Left lung (tissue), 10 donors: ENCODE measurements around the gene RSPH6A. TPM values are rescaled to one million over a fixed set of nuclear protein-coding genes. Genes with fewer than 3 reads are reported as not detected.

Experiments used
- ATAC-seq: fragments of 200-7000 bp; cut with Tn5 transposase; one replicate; pipeline ENCODE4 v1.9.1; 2020; ENCODE audit warnings: moderate library complexity
- DNase-seq, 4 donors: peaks; one replicate each; pipeline ENCODE4 v3.0.0-alpha.2; 2013 to 2020
- H3K27ac ChIP-seq, 2 donors: fragments of 200-600 bp; sonication (generic) in 1 of 2; one replicate each; pipeline versions ENCODE4 v1.5.0 to v1.8.0; 2020 to 2021
- H3K27me3 ChIP-seq, 2 donors: fragments of 200-600 bp; sonication (generic) in 1 of 2; one replicate each; pipeline versions ENCODE4 v1.5.0 to v1.8.0; 2020 to 2021
- H3K36me3 ChIP-seq, 2 donors: fragments of 200-600 bp; sonication (generic) in 1 of 2; one replicate each; pipeline versions ENCODE4 v1.5.0 to v1.8.0; 2020 to 2021
- H3K4me1 ChIP-seq, 2 donors: fragments of 200-600 bp; one replicate each; pipeline ENCODE4 v1.8.0; 2021
- H3K4me3 ChIP-seq, 2 donors: fragments of 200-600 bp; sonication (generic) in 1 of 2; one replicate each; pipeline versions ENCODE4 v1.5.0 to v1.8.0; 2020 to 2021; ENCODE audit warnings: mild to moderate bottlenecking in 1 of 2
- H3K9me3 ChIP-seq, 2 donors: fragments of 200-600 bp; sonication (generic) in 1 of 2; one replicate each; pipeline versions ENCODE4 v1.5.0 to v1.8.0; 2020 to 2021
- CTCF ChIP-seq, 2 donors: fragments of 200-600 bp; sonication (generic) in 1 of 2; IDR thresholded peaks; one replicate each; pipeline versions ENCODE4 v1.5.0 to v1.8.0; 2021; ENCODE audit warnings: antibody characterized with exemption in 2 of 2
- intact Hi-C, 2 donors: fragments of 100-400 bp; cut with DNase I; formaldehyde crosslinking; loops; one replicate each; pipeline versions ENCODE4 v1.11.2 to v1.14.2; 2022
- polyA plus RNA-seq, 6 donors: library from polyadenylated mRNA; unstranded; fragments of 120-200 nt; gene quantifications; one replicate each; pipeline ENCODE4 v1.2.1, GENCODE V29; 2013; ENCODE audit not compliant: insufficient read length in 6 of 6
- total RNA-seq, 2 donors: library from RNA; stranded (reverse); fragmentation: NEBNext Ultra II Directional; extraction: Animal tissue kit (Norgen Biotek cat#: 25700); gene quantifications; one replicate each; pipeline ENCODE4 v1.2.1, GENCODE V29; 2021
- donor health status: DM: no; HTN: yes; CAD: no.
- donor health status: DM: no; HTN: no; CAD: no.

RSPH6A gene
- total and polyA plus RNA-seq, 8 donors = 0.09 to 0.13 TPM; not detected in 6

- Histone ChIP-seq H3K4me1 (no peaks in the 10 kb centered on the region), H3K4me3 (no peak overlapping the region), H3K36me3 (peaks cover 3 to 100% of the 10 kb centered on the region in 2 donors), H3K27ac (no peak overlapping the region), H3K9me3 (no peaks in the 10 kb centered on the region), H3K27me3 (no peaks in the 10 kb centered on the region)
- TF ChIP-seq CTCF (IDR thresholded peaks at IDR 0.05) = no peak
- ATAC-seq (peak; percentile 93), DNase-seq (peak in 1 of 4 donors; percentile 72)
- intact Hi-C loops = no loop called here
These were observed 19.9 kb upstream of the RSPH6A start for GRCh38 chr19:45834970-45835369.

GRCh38 chr19:45828945-45829344, 13.8 kb upstream of the RSPH6A start:
- ATAC-seq (no peak), DNase-seq (no peak)
- intact Hi-C loops = no loop called here
- no peaks in the 10 kb centered on the region for H3K9me3 ChIP-seq
- H3K4me3 ChIP-seq = no peak overlapping the region
- no peak overlapping the region for H3K27ac ChIP-seq
- TF ChIP-seq CTCF (IDR thresholded peaks at IDR 0.05) = no peak
- H3K36me3 ChIP-seq = peaks cover 0 to 100% of the 10 kb centered on the region in 2 donors
- no peaks in the 10 kb centered on the region for H3K27me3 ChIP-seq
- no peaks in the 10 kb centered on the region for H3K4me1 ChIP-seq

- TF ChIP-seq CTCF (IDR thresholded peaks at IDR 0.05) = no peak
- Histone ChIP-seq H3K9me3 (no peaks in the 10 kb centered on the region), H3K36me3 (peaks cover 0 to 100% of the 10 kb centered on the region in 2 donors), H3K27me3 (no peaks in the 10 kb centered on the region), H3K4me3 (no peak overlapping the region), H3K4me1 (no peaks in the 10 kb centered on the region), H3K27ac (no peak overlapping the region)
- no peak for DNase-seq
- intact Hi-C loops = no loop called here
- ATAC-seq = no peak
These were observed 13.4 kb upstream of the RSPH6A start for GRCh38 chr19:45828523-45828922.

- no peak overlapping the region for H3K4me3 ChIP-seq
- no peaks in the 10 kb centered on the region for H3K9me3 ChIP-seq
- H3K27ac ChIP-seq = no peak overlapping the region
- peak in 1 of 4 donors; percentile 43 for DNase-seq
- no peak for ATAC-seq
- peaks cover 0 to 100% of the 10 kb centered on the region in 2 donors for H3K36me3 ChIP-seq
- H3K4me1 ChIP-seq = no peaks in the 10 kb centered on the region
- no peak for TF ChIP-seq CTCF (IDR thresholded peaks at IDR 0.05)
- no peaks in the 10 kb centered on the region for H3K27me3 ChIP-seq
- intact Hi-C loops = no loop called here
These were observed 12.5 kb upstream of the RSPH6A start for GRCh38 chr19:45827459-45828093.

- no peak for TF ChIP-seq CTCF (IDR thresholded peaks at IDR 0.05)
- no peak overlapping the region for H3K27ac ChIP-seq
- peaks cover 0 to 98% of the 10 kb centered on the region in 2 donors for H3K36me3 ChIP-seq
These were observed 11.8 kb upstream of the RSPH6A start for GRCh38 chr19:45826934-45827333.

More at GRCh38 chr19:45826934-45827333, 11.8 kb upstream of the RSPH6A start:
- Histone ChIP-seq H3K4me3 (no peak overlapping the region), H3K27me3 (no peaks in the 10 kb centered on the region), H3K9me3 (no peaks in the 10 kb centered on the region), H3K4me1 (no peaks in the 10 kb centered on the region)
- intact Hi-C loops = no loop called here
- no peak for ATAC-seq
- peak in 1 of 4 donors; percentile 57 for DNase-seq
